ENCODE results near the gene UTS2R. TPM values are rescaled to one million over a fixed set of nuclear protein-coding genes. Genes with fewer than 3 reads are reported as not detected.
"Not testable (repeated sequence)": the region's sequence is repeated elsewhere in the genome, so short reads cannot be mapped to it uniquely, and the experiment has no call there.

UTS2R gene
- total and polyA plus RNA-seq, 3 experiments from 2014 or later, result not detected

DNA sequence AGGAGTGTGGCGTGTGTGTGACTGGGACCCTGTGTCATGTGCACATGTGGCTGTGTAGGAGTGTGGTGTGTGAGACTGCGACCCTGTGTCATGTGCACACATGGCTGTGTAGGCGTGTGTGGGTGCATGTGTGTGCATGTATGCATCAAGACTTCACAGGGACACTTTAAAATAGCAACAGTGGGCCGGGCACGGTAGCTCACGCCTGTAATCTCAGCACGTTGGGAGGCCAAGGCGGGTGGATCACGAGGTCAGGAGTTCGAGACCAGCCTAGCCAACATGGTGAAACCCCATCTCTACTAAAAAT, 10.1 kb downstream of the UTS2R start:
- H3K4me1 ChIP-seq (ENCODE audit: insufficient read depth, low read length); H3K4me1 Mint-ChIP-seq; H3K4me3 Mint-ChIP-seq; CTCF ChIA-PET; H3K4me3 ChIP-seq (ENCODE audit: low read length); H3K27me3 ChIP-seq (ENCODE audit: insufficient read depth, low read length, poor library complexity, severe bottlenecking); H3K27ac ChIP-seq (ENCODE audit: low read depth, low read length); H3K27ac Mint-ChIP-seq; H3K36me3 ChIP-seq (ENCODE audit: insufficient read depth, low read length); POLR2A ChIA-PET; H3K9me3 Mint-ChIP-seq; H3K36me3 Mint-ChIP-seq; H3K9me3 ChIP-seq (ENCODE audit: low read length): not testable (repeated sequence)
- peaks cover 19 to 26% of the 10 kb centered on the region in 2 donors for H3K27me3 Mint-ChIP-seq
- peak in 1 of 5 donors; percentile 12 for DNase-seq

GRCh38 chr17:82382220-82382932, 10.8 kb downstream of the UTS2R start:
- H3K9me3 Mint-ChIP-seq; H3K36me3 ChIP-seq (ENCODE audit: insufficient read depth, low read length); H3K9me3 ChIP-seq (ENCODE audit: low read length); CTCF ChIA-PET; H3K36me3 Mint-ChIP-seq; POLR2A ChIA-PET; H3K27ac Mint-ChIP-seq; H3K4me3 Mint-ChIP-seq; H3K27ac ChIP-seq (ENCODE audit: low read depth, low read length); H3K4me1 Mint-ChIP-seq; H3K27me3 ChIP-seq (ENCODE audit: insufficient read depth, low read length, poor library complexity, severe bottlenecking); H3K4me1 ChIP-seq (ENCODE audit: insufficient read depth, low read length); H3K4me3 ChIP-seq (ENCODE audit: low read length): not testable (repeated sequence)
- peaks cover 20 to 26% of the 10 kb centered on the region in 2 donors for H3K27me3 Mint-ChIP-seq
- peak in 1 of 5 donors; percentile 16 for DNase-seq

DNA sequence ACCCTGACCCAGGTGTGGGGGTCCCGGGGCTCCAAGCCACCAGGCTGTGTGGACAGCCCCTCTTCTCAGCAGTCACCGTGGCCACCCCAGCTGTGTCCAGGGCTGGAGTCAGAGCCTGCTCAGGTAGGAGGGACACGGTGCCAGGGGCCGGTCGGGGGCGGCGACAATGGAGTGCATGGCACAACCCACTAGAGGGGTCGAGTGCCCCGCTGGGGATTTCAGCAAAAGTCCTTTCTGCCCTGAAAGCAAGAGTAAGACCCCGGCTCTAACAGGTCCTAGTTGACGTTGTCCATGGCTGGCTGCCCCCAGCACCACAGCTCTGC, 11.3 kb downstream of the UTS2R start:
- H3K27me3 ChIP-seq (ENCODE audit: insufficient read depth, low read length, poor library complexity, severe bottlenecking), result no peaks in the 10 kb centered on the region
- H3K27ac ChIP-seq (ENCODE audit: low read depth, low read length), result no peak overlapping the region
- no peaks in the 10 kb centered on the region for H3K9me3 ChIP-seq (ENCODE audit: low read length)
- H3K4me3 Mint-ChIP-seq, result no peak overlapping the region
- DNase-seq, result peak in 1 of 5 donors; percentile 46
- peaks cover 20 to 26% of the 10 kb centered on the region in 2 donors for H3K27me3 Mint-ChIP-seq
- CTCF ChIA-PET, result no interaction called here
- H3K36me3 ChIP-seq (ENCODE audit: insufficient read depth, low read length), result no peaks in the 10 kb centered on the region
- H3K9me3 Mint-ChIP-seq, result no peaks in the 10 kb centered on the region
- H3K27ac Mint-ChIP-seq, result no peak overlapping the region
- H3K36me3 Mint-ChIP-seq, result no peaks in the 10 kb centered on the region
- no peaks in the 10 kb centered on the region for H3K4me1 ChIP-seq (ENCODE audit: insufficient read depth, low read length)
- no peak overlapping the region for H3K4me3 ChIP-seq (ENCODE audit: low read length)
- H3K4me1 Mint-ChIP-seq, result peaks cover 2 to 13% (median 7%) of the 10 kb centered on the region in 3 donors
- POLR2A ChIA-PET, result no interaction called here

DNA sequence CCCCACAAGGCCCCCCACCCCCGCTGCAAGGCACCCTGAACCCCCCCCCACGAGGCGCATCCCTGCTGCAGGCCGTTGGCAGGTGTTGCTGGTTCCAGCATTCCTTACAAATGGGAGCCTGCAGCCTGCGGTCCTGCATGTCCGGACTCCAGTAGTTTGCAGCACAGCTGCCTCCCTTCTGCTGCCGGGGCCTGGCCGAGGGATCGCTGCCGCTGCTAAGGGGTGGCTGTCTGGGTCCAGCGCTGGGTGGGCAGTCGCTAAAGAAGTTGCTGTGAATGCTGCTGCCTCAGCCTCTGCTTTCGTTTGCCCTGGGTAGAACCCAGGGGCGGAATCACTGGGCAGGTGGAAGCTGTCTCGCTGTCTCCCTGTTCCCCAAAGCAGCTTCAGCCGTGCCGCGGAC, 11.8 kb downstream of the UTS2R start:
- Mint-ChIP-seq H3K27me3 (peaks cover 20 to 26% of the 10 kb centered on the region in 2 donors), H3K4me3 (no peak overlapping the region), H3K36me3 (no peaks in the 10 kb centered on the region), H3K4me1 (peaks cover 2 to 14% (median 7%) of the 10 kb centered on the region in 3 donors), H3K27ac (no peak overlapping the region), H3K9me3 (no peaks in the 10 kb centered on the region)
- H3K4me1 ChIP-seq (ENCODE audit: insufficient read depth, low read length), result no peaks in the 10 kb centered on the region
- H3K9me3 ChIP-seq (ENCODE audit: low read length), result no peaks in the 10 kb centered on the region
- H3K36me3 ChIP-seq (ENCODE audit: insufficient read depth, low read length), result no peaks in the 10 kb centered on the region
- CTCF ChIA-PET, result no interaction called here
- no peak overlapping the region for H3K27ac ChIP-seq (ENCODE audit: low read depth, low read length)
- POLR2A ChIA-PET, result no interaction called here
- H3K27me3 ChIP-seq (ENCODE audit: insufficient read depth, low read length, poor library complexity, severe bottlenecking), result no peaks in the 10 kb centered on the region
- DNase-seq, result peak in 1 of 5 donors; percentile 31
- H3K4me3 ChIP-seq (ENCODE audit: low read length), result no peak overlapping the region

DNA sequence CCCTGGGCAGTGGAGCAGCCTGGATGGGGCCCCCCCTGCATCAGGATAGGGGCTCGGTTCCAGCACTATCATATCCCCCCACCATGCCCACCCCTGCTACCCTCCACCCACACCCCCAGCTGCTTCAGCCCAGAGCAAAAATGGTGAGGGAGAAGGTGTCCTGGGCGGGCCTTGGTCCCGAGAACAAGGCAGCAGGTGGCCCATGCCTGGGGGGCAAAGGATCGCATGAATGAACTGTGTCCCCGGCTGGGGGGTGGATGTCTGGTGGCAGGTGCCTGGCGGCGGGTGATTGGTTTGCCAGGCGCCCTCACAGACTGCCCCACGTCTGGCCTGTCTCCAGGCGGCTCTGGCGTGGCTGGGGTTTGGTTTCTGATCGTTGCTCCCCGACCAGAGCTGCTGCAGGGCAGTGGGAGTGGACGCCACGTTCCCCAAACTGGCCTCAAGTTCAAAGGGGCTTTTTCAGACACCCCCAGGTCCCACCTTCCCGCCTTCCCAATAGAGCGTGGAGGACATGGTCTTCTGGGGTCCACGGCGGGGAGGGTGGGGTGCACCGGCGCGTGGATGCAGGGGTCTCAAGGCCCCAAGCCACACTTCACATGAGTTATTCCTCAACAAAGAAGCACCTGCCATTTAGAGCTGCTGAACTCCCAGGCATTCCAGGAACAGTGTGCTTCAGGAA, 12.6 kb downstream of the UTS2R start:
- no peak overlapping the region for H3K4me3 Mint-ChIP-seq
- ChIA-PET CTCF (no interaction called here), POLR2A (no interaction called here)
- Histone ChIP-seq H3K9me3 (ENCODE audit: low read length) (no peaks in the 10 kb centered on the region), H3K27ac (ENCODE audit: low read depth, low read length) (no peak overlapping the region), H3K36me3 (ENCODE audit: insufficient read depth, low read length) (no peaks in the 10 kb centered on the region), H3K4me3 (ENCODE audit: low read length) (no peak overlapping the region), H3K27me3 (ENCODE audit: insufficient read depth, low read length, poor library complexity, severe bottlenecking) (no peaks in the 10 kb centered on the region), H3K4me1 (ENCODE audit: insufficient read depth, low read length) (no peaks in the 10 kb centered on the region)
- no peaks in the 10 kb centered on the region for H3K36me3 Mint-ChIP-seq
- peaks cover 17 to 22% of the 10 kb centered on the region in 2 donors for H3K27me3 Mint-ChIP-seq
- no peaks in the 10 kb centered on the region for H3K9me3 Mint-ChIP-seq
- H3K4me1 Mint-ChIP-seq, result peaks cover 2 to 14% (median 7%) of the 10 kb centered on the region in 3 donors
- H3K27ac Mint-ChIP-seq, result no peak overlapping the region
- peak in 1 of 5 donors; percentile 30 for DNase-seq

- Histone ChIP-seq H3K4me3 (ENCODE audit: low read length) (no peak overlapping the region), H3K27ac (ENCODE audit: low read depth, low read length) (no peak overlapping the region), H3K27me3 (ENCODE audit: insufficient read depth, low read length, poor library complexity, severe bottlenecking) (no peaks in the 10 kb centered on the region), H3K9me3 (ENCODE audit: low read length) (no peaks in the 10 kb centered on the region), H3K4me1 (ENCODE audit: insufficient read depth, low read length) (no peaks in the 10 kb centered on the region), H3K36me3 (ENCODE audit: insufficient read depth, low read length) (no peaks in the 10 kb centered on the region)
- H3K4me3 Mint-ChIP-seq, result no peak overlapping the region
- DNase-seq, result peak in 1 of 5 donors; percentile 47
- peaks cover 2 to 14% (median 7%) of the 10 kb centered on the region in 3 donors for H3K4me1 Mint-ChIP-seq
- H3K27me3 Mint-ChIP-seq, result peaks cover 15 to 20% of the 10 kb centered on the region in 2 donors
- POLR2A ChIA-PET, result no interaction called here
- peaks cover 0 to under 1% (median 0%) of the 10 kb centered on the region in 3 donors for H3K36me3 Mint-ChIP-seq
- CTCF ChIA-PET, result no interaction called here
- no peaks in the 10 kb centered on the region for H3K9me3 Mint-ChIP-seq
- no peak overlapping the region for H3K27ac Mint-ChIP-seq
Observed at GRCh38 chr17:82384730-82385481, 13.3 kb downstream of the UTS2R start.

DNA sequence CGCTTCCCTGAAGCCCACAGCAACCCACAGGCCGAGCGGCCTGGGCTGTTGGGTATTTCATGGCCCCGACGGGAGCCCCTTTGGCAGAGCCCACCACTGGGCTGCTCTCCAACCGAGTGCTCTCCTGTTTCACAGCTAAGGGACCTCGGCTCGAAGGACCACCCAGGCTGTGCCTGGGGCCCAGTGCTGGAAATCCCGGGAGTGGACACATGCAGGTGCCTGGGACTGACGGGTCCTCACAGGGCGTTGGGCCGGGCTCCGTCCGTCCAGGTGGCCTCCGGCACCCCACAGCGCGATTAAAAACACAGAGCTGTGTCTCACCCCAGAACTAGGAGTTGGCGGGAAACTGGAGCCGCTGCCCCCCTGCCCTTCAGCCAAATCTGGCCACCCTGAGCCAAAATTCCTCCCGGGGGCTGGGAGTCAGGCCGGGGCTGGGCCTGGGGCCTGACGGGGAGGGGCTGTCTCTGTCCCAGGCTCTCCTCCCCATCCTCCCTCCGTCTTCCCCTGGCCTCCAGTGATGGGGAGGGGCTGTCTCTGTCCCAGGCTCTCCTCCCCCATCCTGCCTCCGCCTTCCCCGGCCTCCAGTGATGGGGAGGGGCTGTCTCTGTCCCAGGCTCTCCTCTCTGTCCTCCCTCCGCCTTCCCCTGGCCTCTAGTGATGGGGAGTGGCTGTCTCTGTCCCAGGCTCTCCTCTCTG, 14.1 kb downstream of the UTS2R start:
- peaks cover 0 to 3% (median 0%) of the 10 kb centered on the region in 3 donors for H3K36me3 Mint-ChIP-seq
- H3K4me1 Mint-ChIP-seq, result peaks cover 2 to 14% (median 7%) of the 10 kb centered on the region in 3 donors
- H3K27ac ChIP-seq (ENCODE audit: low read depth, low read length), result no peak overlapping the region
- H3K27ac Mint-ChIP-seq, result no peak overlapping the region
- no peak overlapping the region for H3K4me3 Mint-ChIP-seq
- no peaks in the 10 kb centered on the region for H3K9me3 ChIP-seq (ENCODE audit: low read length)
- H3K4me1 ChIP-seq (ENCODE audit: insufficient read depth, low read length), result no peaks in the 10 kb centered on the region
- H3K27me3 ChIP-seq (ENCODE audit: insufficient read depth, low read length, poor library complexity, severe bottlenecking), result no peaks in the 10 kb centered on the region
- no peak for DNase-seq
- no peaks in the 10 kb centered on the region for H3K36me3 ChIP-seq (ENCODE audit: insufficient read depth, low read length)
- POLR2A ChIA-PET, result no interaction called here
- no peaks in the 10 kb centered on the region for H3K9me3 Mint-ChIP-seq
- peaks cover 10 to 15% of the 10 kb centered on the region in 2 donors for H3K27me3 Mint-ChIP-seq
- H3K4me3 ChIP-seq (ENCODE audit: low read length), result no peak overlapping the region
- CTCF ChIA-PET, result no interaction called here

- Histone ChIP-seq H3K27ac (ENCODE audit: low read depth, low read length) (no peak overlapping the region), H3K27me3 (ENCODE audit: insufficient read depth, low read length, poor library complexity, severe bottlenecking) (no peaks in the 10 kb centered on the region), H3K4me1 (ENCODE audit: insufficient read depth, low read length) (no peaks in the 10 kb centered on the region), H3K36me3 (ENCODE audit: insufficient read depth, low read length) (no peaks in the 10 kb centered on the region), H3K4me3 (ENCODE audit: low read length) (no peak overlapping the region), H3K9me3 (ENCODE audit: low read length) (no peaks in the 10 kb centered on the region)
- ChIA-PET CTCF (no interaction called here), POLR2A (no interaction called here)
- H3K4me1 Mint-ChIP-seq, result peaks cover 2 to 7% (median 3%) of the 10 kb centered on the region in 3 donors
- peaks cover 0 to 3% (median 0%) of the 10 kb centered on the region in 3 donors for H3K36me3 Mint-ChIP-seq
- peak overlapping the region in 1 of 8 donors; percentile 60 for H3K27ac Mint-ChIP-seq
- H3K9me3 Mint-ChIP-seq, result no peaks in the 10 kb centered on the region
- H3K27me3 Mint-ChIP-seq, result peaks cover 7 to 9% of the 10 kb centered on the region in 2 donors
- DNase-seq, result no peak
- no peak overlapping the region for H3K4me3 Mint-ChIP-seq
Observed at GRCh38 chr17:82386255-82386831, 14.8 kb downstream of the UTS2R start.
